B cell (primary cell): ENCODE data around the gene COG2. TPM values are rescaled to one million over a fixed set of nuclear protein-coding genes. Genes with fewer than 3 reads are reported as not detected.
"Not testable (repeated sequence)": the region's sequence is repeated elsewhere in the genome, so short reads cannot be mapped to it uniquely, and the experiment has no call there.

Experiments used
- ATAC-seq: fragments of 200-7000 bp; cut with Tn5 transposase; one replicate; pipeline ENCODE4 v1.10.0; 2021; ENCODE audit warnings: low read depth, mild to moderate bottlenecking, moderate number of reproducible peaks, moderate library complexity
- CTCF ChIA-PET: fragments of 350-600 bp; sonication (Branson Sonifier 250); formaldehyde crosslinking; loops from one replicate; lab custom pipeline; 2021; ENCODE audit warnings: antibody characterized with exemption, inconsistent platforms; lab: Charles Lee
- POLR2A ChIA-PET: fragments of 350-600 bp; sonication (Branson Sonifier 250); formaldehyde crosslinking; loops from one replicate; lab custom pipeline; 2021; ENCODE audit warnings: antibody characterized with exemption; lab: Charles Lee
- DNase-seq: peaks from one replicate; pipeline ENCODE4 v3.0.0; 2013
- H2AFZ ChIP-seq: 2 replicates; pipeline ENCODE4 v1.6.1; 2012; ENCODE audit warnings: mild to moderate bottlenecking, low read depth, low read length; ENCODE audit not compliant: insufficient read depth, poor library complexity, severe bottlenecking
- H3K27ac ChIP-seq, 2 donors: 1 replicate in 1 of 2; 2 replicates in 1 of 2; pipeline ENCODE4 v1.5.1; 2012 to 2013; ENCODE audit warnings: low read length in 2 of 2, mild to moderate bottlenecking in 2 of 2, moderate library complexity in 1 of 2
- H3K27me3 ChIP-seq, 4 experiments: fragments of 200-600 bp in 1 of 4; sonication (generic) in 1 of 4; replicated peaks in 1 of 4; 1 replicate in 2 of 4; 2 replicates in 2 of 4; pipeline versions ENCODE4 v1.6.1 to v1.7.0; 2013 to 2016; ENCODE audit warnings: low read length in 3 of 4, mild to moderate bottlenecking in 2 of 4, mixed read lengths in 1 of 4, moderate library complexity in 1 of 4; ENCODE audit not compliant: insufficient read depth in 4 of 4, control insufficient read depth in 3 of 4; ENCODE audit errors: control extremely low read depth in 1 of 4
- H3K36me3 ChIP-seq, 2 experiments: replicated peaks in 1 of 2; 1 replicate in 1 of 2; 2 replicates in 1 of 2; pipeline versions ENCODE4 v1.6.1 to v1.7.1; 2013; ENCODE audit warnings: low read length in 1 of 2; ENCODE audit not compliant: insufficient read depth in 2 of 2, control insufficient read depth in 1 of 2; ENCODE audit errors: control extremely low read depth in 1 of 2, extremely low read depth in 1 of 2
- H3K4me1 ChIP-seq, 2 donors: fragments of 200-600 bp in 1 of 2; sonication (generic) in 1 of 2; 1 replicate in 1 of 2; 2 replicates in 1 of 2; pipeline versions ENCODE4 v1.5.1 to v1.6.1; 2013 to 2017; ENCODE audit warnings: low read length in 2 of 2; ENCODE audit not compliant: control insufficient read depth in 2 of 2, insufficient read depth in 2 of 2
- H3K4me2 ChIP-seq: replicated peaks from 2 replicates; pipeline ENCODE3; 2012; ENCODE audit warnings: mild to moderate bottlenecking, low read depth, low read length; ENCODE audit not compliant: poor library complexity, severe bottlenecking
- H3K4me3 ChIP-seq, 5 experiments: fragments of 200-600 bp in 1 of 5; sonication (generic) in 1 of 5; 1 replicate in 3 of 5; 2 replicates in 2 of 5; pipeline versions ENCODE4 v1.5.1 to v1.7.0; 2011 to 2016; ENCODE audit warnings: low read length in 4 of 5, mild to moderate bottlenecking in 4 of 5, low read depth in 2 of 5, control low read depth in 1 of 5, moderate library complexity in 1 of 5; ENCODE audit not compliant: insufficient read depth in 1 of 5; ENCODE audit errors: control extremely low read depth in 1 of 5, extremely low read depth in 1 of 5
- H3K79me2 ChIP-seq: fragments of 200-600 bp; sonication (generic); one replicate; pipeline ENCODE4 v1.6.0; 2016; ENCODE audit warnings: low read length; ENCODE audit not compliant: control insufficient read depth, insufficient read depth
- H3K9ac ChIP-seq: fragments of 200-600 bp; sonication (generic); 2 replicates; pipeline ENCODE4 v1.6.1; 2017; ENCODE audit warnings: mild to moderate bottlenecking, low read length, moderate library complexity
- H3K9me3 ChIP-seq, 3 donors: one replicate each; pipeline versions ENCODE4 v1.6.1 to v1.7.1; 2013; ENCODE audit warnings: low read length in 2 of 3; ENCODE audit not compliant: control insufficient read depth in 2 of 3, insufficient read depth in 1 of 3; ENCODE audit errors: control extremely low read depth in 1 of 3
- H4K20me1 ChIP-seq: 2 replicates; pipeline ENCODE4 v1.6.0; 2012; ENCODE audit warnings: mild to moderate bottlenecking, low read length; ENCODE audit not compliant: insufficient read depth, control insufficient read depth, poor library complexity, severe bottlenecking
- H3K27ac Mint-ChIP-seq: one replicate; pipeline ENCODE4 v1.8.0; 2021; ENCODE audit warnings: mixed read lengths
- H3K27me3 Mint-ChIP-seq: one replicate; pipeline ENCODE4 v1.8.0; 2021; ENCODE audit warnings: mixed read lengths
- H3K4me1 Mint-ChIP-seq: one replicate; pipeline ENCODE4 v1.8.0; 2021; ENCODE audit warnings: mixed read lengths
- H3K4me3 Mint-ChIP-seq: one replicate; pipeline ENCODE4 v1.8.0; 2021; ENCODE audit warnings: mixed read lengths
- H3K9me3 Mint-ChIP-seq: one replicate; pipeline ENCODE4 v1.8.0; 2022; ENCODE audit warnings: mixed read lengths; ENCODE audit not compliant: insufficient read depth
- CTCF ChIP-seq: fragments of 200-600 bp; IDR thresholded peaks from one replicate; pipeline ENCODE4 v1.8.0; 2022; ENCODE audit warnings: antibody characterized with exemption, mild to moderate bottlenecking
- EZH2 ChIP-seq: IDR thresholded peaks from 2 replicates; pipeline ENCODE4 v1.6.1; 2012; ENCODE audit warnings: borderline replicate concordance, low read depth, mild to moderate bottlenecking, moderate library complexity, low read length; ENCODE audit not compliant: insufficient read depth, poor library complexity, severe bottlenecking
- WGBS: methylation state at CpG from one replicate; pipeline ENCODE4 v1.1.5; 2013; ENCODE audit warnings: missing lambda C conversion rate; ENCODE audit not compliant: insufficient coverage; 5-methylcytosine and 5-hydroxymethylcytosine counted together
- intact Hi-C: fragments of 100-400 bp; cut with micrococcal nuclease; formaldehyde crosslinking; loops from one replicate; pipeline ENCODE4 v1.10.0; 2022
- polyA plus RNA-seq: library from polyadenylated mRNA; depleted of rRNA; stranded (reverse); fragments of >200 nt; gene quantifications from 2 replicates; pipeline ENCODE4 v1.2.3, GENCODE V29; 2012
- total RNA-seq, 2 donors: library from RNA; stranded (reverse); fragments of 120-200 nt in 1 of 2; gene quantifications; 1 replicate in 1 of 2; 2 replicates in 1 of 2; pipeline versions ENCODE4 v1.2.3 to v1.2.4, GENCODE V29; 2013 to 2022

COG2 gene
- total and polyA plus RNA-seq, 2 donors (not counting 1 experiment from before 2014, with no cell fraction given), result 17.0 to 42.5 TPM

- ChIA-PET CTCF (interaction anchor here (1.1 to 1.2 kb wide), 2 partner anchors 8 to 10 kb away, joined by 4 to 5 read pairs; partner anchors contain the start of gene COG2), POLR2A (no interaction called here)
- H3K4me1 Mint-ChIP-seq, result peaks cover 65% of the 10 kb centered on the region
- H3K9ac ChIP-seq, result no peak overlapping the region
- H3K4me3 ChIP-seq, result no peak overlapping the region
- H3K27me3 ChIP-seq, result no peaks in the 10 kb centered on the region
- no peak overlapping the region for H3K4me3 Mint-ChIP-seq
- no peak for DNase-seq
- peaks cover 2% of the 10 kb centered on the region for H3K9me3 Mint-ChIP-seq
- H4K20me1 ChIP-seq, result peaks cover 64% of the 10 kb centered on the region
- H3K27me3 Mint-ChIP-seq, result no peaks in the 10 kb centered on the region
- no peak overlapping the region for H3K27ac ChIP-seq
- H3K27ac Mint-ChIP-seq, result no peak overlapping the region
- H2AFZ ChIP-seq, result no peak overlapping the region
- WGBS, result no CpG with 5 or more reads among the region's 2 CpGs
- H3K9me3 ChIP-seq, result peaks cover 0 to 2% (median 0%) of the 10 kb centered on the region in 3 donors
- ATAC-seq, result no peak
- peaks cover 92% of the 10 kb centered on the region for H3K79me2 ChIP-seq
- intact Hi-C loops, result no loop called here
- TF ChIP-seq CTCF (no peak), EZH2 (no peak)
- H3K4me1 ChIP-seq, result peaks cover 0 to 8% of the 10 kb centered on the region in 2 donors
- peaks cover 0 to 7% of the 10 kb centered on the region in 2 experiments for H3K36me3 ChIP-seq
- H3K4me2 ChIP-seq, result no peak overlapping the region
Observed at GRCh38 chr1:230651235-230651634, 9.0 kb downstream of the COG2 start.

GRCh38 chr1:230656719-230657118, 14.4 kb downstream of the COG2 start:
- H2AFZ ChIP-seq, POLR2A ChIA-PET, H3K4me3 Mint-ChIP-seq, H3K9me3 ChIP-seq, DNase-seq, intact Hi-C loops, H3K27me3 Mint-ChIP-seq, H3K27me3 ChIP-seq, H3K4me1 ChIP-seq, H3K9ac ChIP-seq, CTCF ChIA-PET, H3K4me3 ChIP-seq, H3K27ac ChIP-seq, H3K9me3 Mint-ChIP-seq, H3K27ac Mint-ChIP-seq, H3K4me2 ChIP-seq, ATAC-seq: not testable (repeated sequence)
- H4K20me1 ChIP-seq, result peaks cover 32% of the 10 kb centered on the region
- peaks cover 47% of the 10 kb centered on the region for H3K79me2 ChIP-seq
- H3K4me1 Mint-ChIP-seq, result peaks cover 31% of the 10 kb centered on the region
- WGBS, result no CpG with 5 or more reads among the region's 1 CpG
- H3K36me3 ChIP-seq, result peaks cover 7 to 21% of the 10 kb centered on the region in 2 experiments

GRCh38 chr1:230658103-230658502, 15.8 kb downstream of the COG2 start:
- H3K4me1 Mint-ChIP-seq, result peaks cover 27% of the 10 kb centered on the region
- H3K9ac ChIP-seq, H3K9me3 ChIP-seq, H3K27me3 ChIP-seq, CTCF ChIA-PET, H3K4me1 ChIP-seq, H3K4me3 Mint-ChIP-seq, H3K4me3 ChIP-seq, H3K27me3 Mint-ChIP-seq, intact Hi-C loops, H3K27ac Mint-ChIP-seq, H2AFZ ChIP-seq, POLR2A ChIA-PET, H3K9me3 Mint-ChIP-seq, DNase-seq, ATAC-seq, H3K4me2 ChIP-seq, H3K27ac ChIP-seq: not testable (repeated sequence)
- WGBS, result 100% methylated on average over 1 of the region's 1 CpG
- Histone ChIP-seq H3K36me3 (peaks cover 7 to 31% of the 10 kb centered on the region in 2 experiments), H4K20me1 (peaks cover 29% of the 10 kb centered on the region), H3K79me2 (peaks cover 34% of the 10 kb centered on the region)
